HL-60 (cell line): ENCODE data around the gene AFF3.

Source experiments
- DNase-seq, 2 experiments: peaks; one replicate each; pipeline ENCODE4 v3.0.0-alpha.2; 2010 to 2020; ENCODE audit warnings: low read depth in 1 of 2, low spot score in 1 of 2
- H3K27ac ChIP-seq: fragments of 250-450 bp; sonication (Bioruptor Pico); replicated peaks from 2 replicates; pipeline ENCODE4 v1.5.1; 2020; ENCODE audit warnings: mild to moderate bottlenecking, moderate library complexity
- H3K27me3 ChIP-seq: fragments of 250-450 bp; sonication (Bioruptor Pico); 2 replicates; pipeline ENCODE4 v1.5.1; 2021; ENCODE audit warnings: mild to moderate bottlenecking, moderate library complexity; ENCODE audit not compliant: insufficient read depth, poor library complexity, severe bottlenecking
- H3K4me3 ChIP-seq: replicated peaks from 2 replicates; pipeline ENCODE4 v1.5.1; 2011; ENCODE audit warnings: mild to moderate bottlenecking, control low read depth, low read length; ENCODE audit not compliant: insufficient read depth
- GABPA ChIP-seq: IDR thresholded peaks from 2 replicates; pipeline ENCODE4 v1.6.1; 2012; ENCODE audit warnings: low read depth
- POLR2AphosphoS5 ChIP-seq: IDR thresholded peaks from 2 replicates; pipeline ENCODE4 v1.6.1; 2012; ENCODE audit warnings: low read depth
- SPI1 ChIP-seq: IDR thresholded peaks from 2 replicates; pipeline ENCODE4 v1.6.1; 2012; ENCODE audit warnings: low read depth, mild to moderate bottlenecking, borderline replicate concordance
- TF ChIP-seq, protein P1 (sequence below): IDR thresholded peaks from one replicate; pipeline ENCODE4 v1.5.1; 2011; ENCODE audit warnings: low read length, control low read depth, inconsistent platforms; ENCODE audit not compliant: insufficient read depth
- TF ChIP-seq, protein P2 (sequence below): IDR thresholded peaks from 2 replicates; pipeline ENCODE4 v1.6.1; 2012; ENCODE audit warnings: low read depth; ENCODE audit not compliant: insufficient replicate concordance

Gene AFF3

GRCh38 chr2:100124761-100125160 is 17.6 kb downstream of the AFF3 start:
- H3K27ac ChIP-seq = no peak overlapping the region
- H3K27me3 ChIP-seq = no peaks in the 10 kb centered on the region
- TF ChIP-seq GABPA = no peak
- no peak for TF ChIP-seq SPI1
- TF ChIP-seq, protein P1, sequence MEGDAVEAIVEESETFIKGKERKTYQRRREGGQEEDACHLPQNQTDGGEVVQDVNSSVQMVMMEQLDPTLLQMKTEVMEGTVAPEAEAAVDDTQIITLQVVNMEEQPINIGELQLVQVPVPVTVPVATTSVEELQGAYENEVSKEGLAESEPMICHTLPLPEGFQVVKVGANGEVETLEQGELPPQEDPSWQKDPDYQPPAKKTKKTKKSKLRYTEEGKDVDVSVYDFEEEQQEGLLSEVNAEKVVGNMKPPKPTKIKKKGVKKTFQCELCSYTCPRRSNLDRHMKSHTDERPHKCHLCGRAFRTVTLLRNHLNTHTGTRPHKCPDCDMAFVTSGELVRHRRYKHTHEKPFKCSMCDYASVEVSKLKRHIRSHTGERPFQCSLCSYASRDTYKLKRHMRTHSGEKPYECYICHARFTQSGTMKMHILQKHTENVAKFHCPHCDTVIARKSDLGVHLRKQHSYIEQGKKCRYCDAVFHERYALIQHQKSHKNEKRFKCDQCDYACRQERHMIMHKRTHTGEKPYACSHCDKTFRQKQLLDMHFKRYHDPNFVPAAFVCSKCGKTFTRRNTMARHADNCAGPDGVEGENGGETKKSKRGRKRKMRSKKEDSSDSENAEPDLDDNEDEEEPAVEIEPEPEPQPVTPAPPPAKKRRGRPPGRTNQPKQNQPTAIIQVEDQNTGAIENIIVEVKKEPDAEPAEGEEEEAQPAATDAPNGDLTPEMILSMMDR = no peak
- no peak for TF ChIP-seq POLR2AphosphoS5
- TF ChIP-seq, protein P2, sequence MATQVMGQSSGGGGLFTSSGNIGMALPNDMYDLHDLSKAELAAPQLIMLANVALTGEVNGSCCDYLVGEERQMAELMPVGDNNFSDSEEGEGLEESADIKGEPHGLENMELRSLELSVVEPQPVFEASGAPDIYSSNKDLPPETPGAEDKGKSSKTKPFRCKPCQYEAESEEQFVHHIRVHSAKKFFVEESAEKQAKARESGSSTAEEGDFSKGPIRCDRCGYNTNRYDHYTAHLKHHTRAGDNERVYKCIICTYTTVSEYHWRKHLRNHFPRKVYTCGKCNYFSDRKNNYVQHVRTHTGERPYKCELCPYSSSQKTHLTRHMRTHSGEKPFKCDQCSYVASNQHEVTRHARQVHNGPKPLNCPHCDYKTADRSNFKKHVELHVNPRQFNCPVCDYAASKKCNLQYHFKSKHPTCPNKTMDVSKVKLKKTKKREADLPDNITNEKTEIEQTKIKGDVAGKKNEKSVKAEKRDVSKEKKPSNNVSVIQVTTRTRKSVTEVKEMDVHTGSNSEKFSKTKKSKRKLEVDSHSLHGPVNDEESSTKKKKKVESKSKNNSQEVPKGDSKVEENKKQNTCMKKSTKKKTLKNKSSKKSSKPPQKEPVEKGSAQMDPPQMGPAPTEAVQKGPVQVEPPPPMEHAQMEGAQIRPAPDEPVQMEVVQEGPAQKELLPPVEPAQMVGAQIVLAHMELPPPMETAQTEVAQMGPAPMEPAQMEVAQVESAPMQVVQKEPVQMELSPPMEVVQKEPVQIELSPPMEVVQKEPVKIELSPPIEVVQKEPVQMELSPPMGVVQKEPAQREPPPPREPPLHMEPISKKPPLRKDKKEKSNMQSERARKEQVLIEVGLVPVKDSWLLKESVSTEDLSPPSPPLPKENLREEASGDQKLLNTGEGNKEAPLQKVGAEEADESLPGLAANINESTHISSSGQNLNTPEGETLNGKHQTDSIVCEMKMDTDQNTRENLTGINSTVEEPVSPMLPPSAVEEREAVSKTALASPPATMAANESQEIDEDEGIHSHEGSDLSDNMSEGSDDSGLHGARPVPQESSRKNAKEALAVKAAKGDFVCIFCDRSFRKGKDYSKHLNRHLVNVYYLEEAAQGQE = no peak
- no peak for DNase-seq
- H3K4me3 ChIP-seq = no peak overlapping the region

DNA sequence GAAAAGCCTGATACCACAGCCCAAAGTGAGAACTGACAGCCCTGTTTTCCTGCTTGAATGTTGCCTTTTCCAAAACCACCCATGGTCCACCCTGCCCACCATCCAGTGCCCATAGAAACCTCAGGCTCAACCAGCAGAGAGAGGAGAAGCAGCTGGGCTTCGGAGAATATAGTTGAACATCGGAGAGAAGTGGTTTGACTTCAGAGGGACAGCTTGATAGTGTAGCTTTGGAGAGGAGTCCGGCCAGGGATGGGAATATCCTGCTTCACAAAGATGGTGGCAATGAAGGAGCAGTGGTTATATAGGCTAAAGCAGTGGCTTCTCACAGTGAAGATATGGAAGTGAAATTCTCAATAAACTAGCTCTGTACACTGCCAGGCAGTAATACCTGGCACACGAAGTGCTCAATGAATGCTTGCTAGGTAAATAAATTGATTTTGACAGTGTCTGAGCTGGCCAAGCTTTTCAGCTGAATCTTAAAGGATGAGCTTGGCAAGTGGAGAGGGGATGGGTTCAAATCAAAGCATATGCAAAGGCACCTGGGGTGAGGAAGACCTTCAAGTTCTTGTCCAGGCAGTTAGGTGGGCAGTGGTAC is 21.2 kb downstream of the AFF3 start:
- Histone ChIP-seq H3K27me3 (no peaks in the 10 kb centered on the region), H3K4me3 (no peak overlapping the region), H3K27ac (no peak overlapping the region)
- TF ChIP-seq GABPA (no peak), POLR2AphosphoS5 (no peak), SPI1 (no peak)
- TF ChIP-seq, protein P2 = no peak
- TF ChIP-seq, protein P1 = no peak
- DNase-seq = no peak

DNA sequence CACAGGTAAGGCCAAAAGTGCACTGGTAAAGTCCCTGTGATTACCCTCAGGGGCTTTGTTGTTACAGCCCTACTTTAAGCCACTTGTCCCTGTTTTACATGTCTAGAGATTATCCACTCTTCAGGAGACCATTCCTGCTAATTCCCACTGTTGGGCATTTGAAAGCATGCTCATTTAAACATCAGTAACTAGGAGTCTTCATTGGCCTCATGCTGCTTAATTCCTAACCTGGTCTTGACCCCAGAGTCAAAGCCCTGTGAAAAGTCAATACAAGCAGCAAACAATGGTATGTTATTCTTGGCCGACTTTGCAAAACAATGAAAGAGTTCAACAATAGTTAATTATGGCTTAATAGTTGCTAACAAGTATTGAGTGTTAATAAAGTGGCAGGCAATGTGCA is 23.2 kb downstream of the AFF3 start:
- TF ChIP-seq GABPA (no peak), POLR2AphosphoS5 (no peak), SPI1 (no peak)
- TF ChIP-seq, protein P2 = no peak
- TF ChIP-seq, protein P1 = no peak
- no peaks in the 10 kb centered on the region for H3K27me3 ChIP-seq
- no peak overlapping the region for H3K27ac ChIP-seq
- no peak for DNase-seq
- no peak overlapping the region for H3K4me3 ChIP-seq
